Right atrium auricular region (tissue), 2 donors: Measurements from ENCODE around the gene ABCA4. TPM values are rescaled to one million over a fixed set of nuclear protein-coding genes. Genes with fewer than 3 reads are reported as not detected.
"Not testable (repeated sequence)": the region's sequence is repeated elsewhere in the genome, so short reads cannot be mapped to it uniquely, and the experiment has no call there.

Source experiments
- DNase-seq: peaks from one replicate; pipeline ENCODE4 v3.0.0-alpha.2; 2019; ENCODE audit warnings: low spot score
- H3K27ac ChIP-seq, 2 donors: fragments of 200-600 bp; sonication (generic); 1 replicate in 1 of 2; 2 replicates in 1 of 2; pipeline ENCODE4 v1.5.1; 2016 to 2019
- H3K27me3 ChIP-seq, 2 donors: fragments of 200-600 bp; sonication (generic); one replicate each; pipeline versions ENCODE4 v1.5.1 to v1.6.0; 2017 to 2019
- H3K36me3 ChIP-seq: fragments of 200-600 bp; sonication (generic); one replicate; pipeline ENCODE4 v1.5.1; 2016
- H3K4me1 ChIP-seq, 2 donors: fragments of 200-600 bp; sonication (generic); one replicate each; pipeline versions ENCODE4 v1.5.1 to v1.6.0; 2017 to 2019
- H3K4me3 ChIP-seq, 2 donors: fragments of 200-600 bp; sonication (generic); 1 replicate in 1 of 2; 2 replicates in 1 of 2; pipeline ENCODE4 v1.5.1; 2017 to 2019; ENCODE audit warnings: mild to moderate bottlenecking in 1 of 2, moderate library complexity in 1 of 2
- H3K9me3 ChIP-seq, 2 donors: fragments of 200-600 bp; sonication (generic); one replicate each; pipeline ENCODE4 v1.5.1; 2019
- CTCF ChIP-seq, 2 donors: fragments of 200-600 bp; sonication (generic); IDR thresholded peaks; one replicate each; pipeline ENCODE4 v1.5.1; 2019; ENCODE audit warnings: antibody characterized with exemption in 2 of 2
- total RNA-seq, 2 donors: library from RNA; depleted of rRNA; stranded (reverse); fragments of >200 nt; gene quantifications; one replicate each; pipeline ENCODE4 v1.1.0, GENCODE V29; 2016

Gene ABCA4
- total RNA-seq, 2 donors from 2014 or later, result 0.51 TPM; not detected in 1

- no peaks in the 10 kb centered on the region for H3K27me3 ChIP-seq
- H3K4me1 ChIP-seq, result no peaks in the 10 kb centered on the region
- H3K27ac ChIP-seq, result no peak overlapping the region
- no peak overlapping the region for H3K4me3 ChIP-seq
- no peak for TF ChIP-seq CTCF (IDR thresholded peaks at IDR 0.05)
- H3K9me3 ChIP-seq, result peaks cover 0 to 30% of the 10 kb centered on the region in 2 donors
- DNase-seq, result no peak
- no peaks in the 10 kb centered on the region for H3K36me3 ChIP-seq
Measured at GRCh38 chr1:93958032-93958725, 162.8 kb downstream of the ABCA4 start.

- TF ChIP-seq CTCF (IDR thresholded peaks at IDR 0.05), result no peak
- H3K27me3 ChIP-seq, result no peaks in the 10 kb centered on the region
- no peak for DNase-seq
Measured at GRCh38 chr1:93955765-93956164, 165.2 kb downstream of the ABCA4 start.

GRCh38 chr1:93947002-93947686, 173.8 kb downstream of the ABCA4 start:
- H3K36me3 ChIP-seq, H3K9me3 ChIP-seq, H3K4me1 ChIP-seq, H3K4me3 ChIP-seq, H3K27ac ChIP-seq, DNase-seq, H3K27me3 ChIP-seq: not testable (repeated sequence)

More at GRCh38 chr1:93955765-93956164, 165.2 kb downstream of the ABCA4 start:
- H3K36me3 ChIP-seq, result no peaks in the 10 kb centered on the region
- no peak overlapping the region for H3K27ac ChIP-seq
- no peak overlapping the region for H3K4me3 ChIP-seq
- no peaks in the 10 kb centered on the region for H3K4me1 ChIP-seq
- H3K9me3 ChIP-seq, result peaks cover 0 to 35% of the 10 kb centered on the region in 2 donors

Other genes with a start within 250 kb of the ABCA4 start
- 10 to 100 TPM; 19.7 to 24.7 TPM for gene DNTTIP2, start 241.9 kb downstream of the ABCA4 start, total RNA-seq
- gene GCLM, start 211.7 kb downstream of the ABCA4 start, total RNA-seq, result 1 to 10 TPM; 7.5 to 8.5 TPM
- gene ARHGAP29, start 116.4 kb upstream of the ABCA4 start, total RNA-seq, result 10 to 100 TPM; 25.8 to 29.9 TPM